IMR-90 (cell line): ENCODE measurements around the gene GLCE. TPM values are rescaled to one million over a fixed set of nuclear protein-coding genes. Genes with fewer than 3 reads are reported as not detected.

ENCODE experiments used
- ATAC-seq: fragments of 200-7000 bp; cut with Tn5 transposase; 2 replicates; pipeline ENCODE4 v1.9.1; 2020; ENCODE audit warnings: low read depth, mild to moderate bottlenecking, moderate library complexity
- BruUV-seq: library from RNA; stranded (reverse); fragments of 400-500 nt; replicated peaks from 2 replicates; lab custom pipeline; 2021; lab: Mats Ljungman, UMichigan
- CTCF ChIA-PET: fragments of 300-600 bp; formaldehyde crosslinking; extraction: SDS; loops from one replicate; lab custom pipeline; 2021; ENCODE audit warnings: antibody characterized with exemption; lab: Yijun Ruan, JAX
- POLR2A ChIA-PET: fragments of 300-600 bp; sonication (Branson Sonifier 250); formaldehyde crosslinking; loops from one replicate; lab custom pipeline; 2022; ENCODE audit warnings: antibody characterized with exemption; ENCODE audit not compliant: unreplicated experiment; lab: Charles Lee
- DNase-seq: peaks from one replicate; pipeline ENCODE4 v3.0.0; 2013
- H2AFZ ChIP-seq: replicated peaks from 2 replicates; pipeline ENCODE3; 2013; ENCODE audit warnings: low read length, mild to moderate bottlenecking; ENCODE audit not compliant: poor library complexity
- H2AK5ac ChIP-seq: 2 replicates; pipeline ENCODE4 v1.6.1; 2013; ENCODE audit warnings: low read depth, low read length, inconsistent platforms
- H2AK9ac ChIP-seq: replicated peaks from 2 replicates; pipeline ENCODE3; 2013; ENCODE audit warnings: mild to moderate bottlenecking, low read depth, low read length, moderate library complexity; ENCODE audit not compliant: poor library complexity
- H2BK120ac ChIP-seq: 2 replicates; pipeline ENCODE4 v1.6.1; 2013; ENCODE audit warnings: low read depth, low read length, inconsistent platforms
- H2BK15ac ChIP-seq: 3 replicates; pipeline ENCODE4 v1.6.1; 2013; ENCODE audit warnings: low read depth, low read length, inconsistent platforms
- H2BK20ac ChIP-seq: 2 replicates; pipeline ENCODE4 v1.6.1; 2013; ENCODE audit warnings: low read depth, mild to moderate bottlenecking, inconsistent platforms, low read length, moderate library complexity
- H2BK5ac ChIP-seq: 2 replicates; pipeline ENCODE4 v1.6.1; 2013; ENCODE audit warnings: mild to moderate bottlenecking, low read depth, low read length, inconsistent platforms; ENCODE audit not compliant: poor library complexity, severe bottlenecking
- H3K14ac ChIP-seq: replicated peaks from 2 replicates; pipeline ENCODE4 v1.6.1; 2013; ENCODE audit warnings: low read depth, low read length, inconsistent platforms
- H3K18ac ChIP-seq: 2 replicates; pipeline ENCODE4 v1.6.1; 2013; ENCODE audit warnings: low read depth, low read length, control low read depth
- H3K23ac ChIP-seq: 2 replicates; pipeline ENCODE4 v1.6.1; 2013; ENCODE audit warnings: low read depth, low read length, inconsistent platforms
- H3K27ac ChIP-seq: 2 replicates; pipeline ENCODE4 v1.5.1; 2013; ENCODE audit warnings: mild to moderate bottlenecking, control low read depth, low read length; ENCODE audit not compliant: insufficient read depth
- H3K27me3 ChIP-seq: 2 replicates; pipeline ENCODE4 v1.6.1; 2013; ENCODE audit warnings: low read length; ENCODE audit not compliant: control insufficient read depth, insufficient read depth
- H3K36me3 ChIP-seq: 2 replicates; pipeline ENCODE4 v1.6.1; 2013; ENCODE audit warnings: low read length, mixed read lengths; ENCODE audit not compliant: control insufficient read depth, insufficient read depth
- H3K4ac ChIP-seq: 2 replicates; pipeline ENCODE4 v1.6.1; 2013; ENCODE audit warnings: low read depth, low read length, inconsistent platforms
- H3K4me1 ChIP-seq: 2 replicates; pipeline ENCODE4 v1.6.1; 2013; ENCODE audit warnings: low read length, mixed read lengths; ENCODE audit not compliant: control insufficient read depth, insufficient read depth
- H3K4me2 ChIP-seq: 2 replicates; pipeline ENCODE4 v1.6.1; 2013; ENCODE audit warnings: low read depth, mild to moderate bottlenecking, control low read depth, low read length, moderate library complexity
- H3K4me3 ChIP-seq: 2 replicates; pipeline ENCODE4 v1.5.1; 2013; ENCODE audit warnings: low read depth, mild to moderate bottlenecking, control low read depth, low read length, moderate library complexity; ENCODE audit not compliant: insufficient read depth
- H3K56ac ChIP-seq: 2 replicates; pipeline ENCODE4 v1.6.1; 2013; ENCODE audit warnings: low read length, inconsistent platforms; ENCODE audit not compliant: insufficient read depth; ENCODE audit errors: extremely low read depth
- H3K79me1 ChIP-seq, 2 experiments: 2 replicates each; pipeline ENCODE4 v1.6.1; 2013; ENCODE audit warnings: low read length in 2 of 2, inconsistent platforms in 1 of 2, low read depth in 1 of 2
- H3K9ac ChIP-seq: 2 replicates; pipeline ENCODE4 v1.6.1; 2013; ENCODE audit warnings: low read depth, low read length, control low read depth
- H3K9me1 ChIP-seq: 2 replicates; pipeline ENCODE4 v1.6.1; 2013; ENCODE audit warnings: low read length, inconsistent platforms; ENCODE audit not compliant: insufficient read depth
- H3K9me3 ChIP-seq: 2 replicates; pipeline ENCODE4 v1.6.1; 2013; ENCODE audit warnings: low read length; ENCODE audit not compliant: control insufficient read depth, insufficient read depth
- H4K20me1 ChIP-seq: 2 replicates; pipeline ENCODE4 v1.6.1; 2013; ENCODE audit warnings: low read length, inconsistent platforms; ENCODE audit not compliant: insufficient read depth
- H4K5ac ChIP-seq: 2 replicates; pipeline ENCODE4 v1.6.1; 2013; ENCODE audit warnings: mild to moderate bottlenecking, low read depth, low read length, control low read depth
- H4K8ac ChIP-seq, 2 experiments: 2 replicates each; pipeline ENCODE4 v1.6.1; 2013; ENCODE audit warnings: low read depth in 2 of 2, low read length in 2 of 2, control low read depth in 1 of 2, inconsistent platforms in 1 of 2
- H4K91ac ChIP-seq: 2 replicates; pipeline ENCODE4 v1.6.1; 2013; ENCODE audit warnings: low read depth, low read length, inconsistent platforms; ENCODE audit not compliant: insufficient read depth
- CTCF ChIP-seq: conservative IDR thresholded peaks from 2 replicates; pipeline ENCODE4 v1.5.1; 2012; ENCODE audit warnings: mild to moderate bottlenecking, low read depth, low read length, improper control_type of control experiment
- RAD21 ChIP-seq: IDR thresholded peaks from 2 replicates; pipeline ENCODE4 v1.6.1; 2012; ENCODE audit warnings: low read length, improper control_type of control experiment
- RCOR1 ChIP-seq: IDR thresholded peaks from 2 replicates; pipeline ENCODE4 v1.6.1; 2012; ENCODE audit warnings: mild to moderate bottlenecking, low read length, improper control_type of control experiment; ENCODE audit not compliant: insufficient replicate concordance
- WGBS, 2 experiments: methylation state at CpG; one replicate each; pipeline versions ENCODE4 v1.1.5 to v1.1.7; 2013; ENCODE audit warnings: missing lambda C conversion rate in 2 of 2; ENCODE audit not compliant: insufficient read length in 1 of 2; ENCODE audit errors: extremely low coverage in 2 of 2; 5-methylcytosine and 5-hydroxymethylcytosine counted together
- dilution Hi-C: fragments of 300-500 bp; cut with HindIII; formaldehyde crosslinking; loops from one replicate; pipeline ENCODE4 v1.14.3; 2018; ENCODE audit warnings: low sequenced_read_pairs; ENCODE audit not compliant: unreplicated experiment
- in situ Hi-C: fragments of 300-500 bp; cut with MboI; formaldehyde crosslinking; loops from 3 replicates; pipeline ENCODE4 v1.14.3; 2019; ENCODE audit warnings: low sequenced_read_pairs, inconsistent platforms, mixed read lengths
- intact Hi-C: fragments of 100-400 bp; cut with micrococcal nuclease; formaldehyde crosslinking; loops from 2 replicates; pipeline ENCODE4 v1.10.0; 2022
- polyA plus RNA-seq, 3 experiments: library from polyadenylated mRNA; depleted of rRNA; stranded (reverse); fragments of >200 nt; gene quantifications; 2 replicates each; pipeline ENCODE4 v1.2.3, GENCODE V29; 2012; ENCODE audit warnings: low replicate concordance in 1 of 3
- total RNA-seq: library from RNA; depleted of rRNA; stranded (reverse); fragments of >200 nt; gene quantifications from 2 replicates; pipeline ENCODE4 v1.2.3, GENCODE V29; 2012

Gene GLCE
- total and polyA plus RNA-seq, 2 of the 4 experiments (the other 2 are of a cell fraction): 15.3 to 29.6 TPM

DNA sequence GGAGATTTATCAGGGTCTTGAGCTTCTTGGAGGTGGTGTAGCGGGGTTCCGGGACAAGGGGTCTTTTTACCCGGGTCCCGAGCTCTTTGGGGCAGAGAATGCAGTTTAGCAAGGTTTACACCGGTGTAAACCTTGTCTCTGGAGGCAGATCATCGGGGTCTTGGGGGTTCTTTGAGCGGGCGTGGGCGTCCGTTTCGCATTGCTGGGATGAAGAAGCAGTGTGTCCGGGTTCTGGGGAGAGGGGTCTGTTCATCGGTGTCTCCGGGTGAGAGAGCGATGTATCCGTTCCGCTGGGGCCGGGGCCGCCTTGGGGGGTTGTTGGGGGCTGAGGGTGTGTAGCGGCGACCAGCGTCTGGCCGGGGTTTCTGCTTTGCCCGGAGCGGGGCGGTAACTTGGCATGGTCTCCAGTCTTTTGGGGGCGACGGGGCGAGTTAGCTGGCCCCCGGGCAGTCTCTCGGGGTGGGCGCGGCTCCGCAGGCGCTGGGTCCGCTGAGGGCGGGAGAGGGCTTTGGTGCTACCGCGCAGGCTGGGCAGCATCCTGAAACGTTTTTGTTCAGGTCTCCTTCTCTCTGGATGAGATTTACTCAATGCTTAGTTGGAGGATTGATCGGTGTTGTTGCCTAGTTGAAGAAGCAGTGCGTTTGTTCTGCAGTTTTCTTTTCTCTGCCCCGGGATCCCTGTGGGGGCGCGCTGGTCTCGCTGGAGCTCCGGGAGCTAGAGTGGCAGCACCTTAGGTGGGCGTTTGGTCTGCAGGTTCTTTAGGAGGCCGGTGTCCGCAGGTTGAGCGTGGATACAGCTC, 843 bp downstream of the GLCE start:
- BruUV-seq: no TSS peak
- POLR2A ChIA-PET: interaction anchor here (0.9 to 1.2 kb wide), 2 partner anchors 28 to 254 kb away, joined by 4 to 5 read pairs; no protein-coding TSS in a partner anchor
- in situ Hi-C loops: no loop called here

More for the DNA sequence above, 843 bp downstream of the GLCE start:
- H4K20me1 ChIP-seq: 0 out of 2 replicates have a peak, but pooled peaks cover 5% of the 10 kb centered on the region
- H2BK20ac ChIP-seq: no peak overlapping the region
- H2BK15ac ChIP-seq: no peak overlapping the region
- WGBS, 2 experiments: 0% methylated on average over 27 of the region's 51 CpGs; no CpG with 5 or more reads in 1 of the 2 experiments
- peak overlapping the region; percentile 87 for H3K27ac ChIP-seq
- H3K18ac ChIP-seq: no peak overlapping the region
- peaks cover 7 to 40% of the 10 kb centered on the region in 2 experiments; a peak in 3 of 4 replicates for H3K79me1 ChIP-seq
- intact Hi-C loops (loop anchor here (1.0 to 10.0 kb wide), 5 partner anchors 51 to 294 kb away; partner anchors contain the start of gene RPLP1), dilution Hi-C loops (no loop called here)
- CTCF ChIA-PET: interaction anchor here (0.6 to 1.8 kb wide), 7 partner anchors 18 to 67 kb away, joined by 3 to 5 read pairs (median 3); no protein-coding TSS in a partner anchor
- H3K4me3 ChIP-seq: peak overlapping the region; percentile 84
- 0 out of 2 replicates have a peak overlapping the region, but pooled peaks have one; percentile 13 for H3K14ac ChIP-seq
- H3K27me3 ChIP-seq: no peaks in the 10 kb centered on the region
- H3K23ac ChIP-seq: peak overlapping the region; percentile 63
- H3K9me3 ChIP-seq: no peaks in the 10 kb centered on the region
- TF ChIP-seq CTCF (peak; percentile 27; the same call in 1 of the 2 replicates), RAD21 (peak; percentile 27), RCOR1 (no peak)
- peaks cover 3% of the 10 kb centered on the region for H3K9me1 ChIP-seq
- peak overlapping the region; percentile 94 for H2AFZ ChIP-seq
- peak overlapping the region; percentile 92 for H3K4me2 ChIP-seq
- H4K91ac ChIP-seq: peak overlapping the region; percentile 43; the same call in 1 of the 2 replicates
- no peak overlapping the region; a peak in 1 of 4 replicates for H4K8ac ChIP-seq
- H3K4ac ChIP-seq: 0 out of 2 replicates have a peak overlapping the region, but pooled peaks have one; percentile 10
- H2BK120ac ChIP-seq: no peak overlapping the region
- DNase-seq: peak; percentile 16
- H2BK5ac ChIP-seq: no peak overlapping the region
- peak overlapping the region; percentile 26 for H2AK9ac ChIP-seq
- H3K4me1 ChIP-seq: peaks cover 2% of the 10 kb centered on the region; the same call in 1 of the 2 replicates
- H4K5ac ChIP-seq: no peak overlapping the region
- no peak overlapping the region for H2AK5ac ChIP-seq
- no peaks in the 10 kb centered on the region for H3K36me3 ChIP-seq
- H3K9ac ChIP-seq: peak overlapping the region; percentile 86
- peak overlapping the region; percentile 24; the same call in 1 of the 2 replicates for H3K56ac ChIP-seq
- peak; percentile 13 for ATAC-seq
